ENCODE results near the gene KRTAP10-5.

GRCh38 chr21:44531606-44532564, 48.5 kb downstream of the KRTAP10-5 start:
- no peak for TF ChIP-seq CTCF (IDR thresholded peaks at IDR 0.05)
- no peak for TF ChIP-seq POLR2A (IDR thresholded peaks at IDR 0.05)
